Lung (tissue), 12 donors: ENCODE results near the gene ENTPD6. TPM values are rescaled to one million over a fixed set of nuclear protein-coding genes. Genes with fewer than 3 reads are reported as not detected.
A peak's percentile ranks its signal among the peaks of the same experiment; 100 is the strongest.

ENCODE experiments used
- ATAC-seq: fragments of 200-7000 bp; cut with Tn5 transposase; one replicate; pipeline ENCODE4 v1.9.1; 2020; ENCODE audit warnings: moderate number of reproducible peaks; ENCODE audit not compliant: insufficient read depth, low FRiP score
- DNase-seq, 3 donors: peaks; one replicate each; pipeline ENCODE4 v3.0.0-alpha.2; 2013 to 2017
- H3K27ac ChIP-seq, 2 donors: one replicate each; pipeline ENCODE4 v1.5.1; 2013; ENCODE audit warnings: mild to moderate bottlenecking in 2 of 2, moderate library complexity in 2 of 2, control low read depth in 1 of 2, inconsistent platforms in 1 of 2, low read depth in 1 of 2, low read length in 1 of 2
- H3K27me3 ChIP-seq, 3 donors: one replicate each; pipeline ENCODE4 v1.5.1; 2013; ENCODE audit warnings: low read length in 2 of 3; ENCODE audit not compliant: control insufficient read depth in 3 of 3, insufficient read depth in 3 of 3
- H3K36me3 ChIP-seq, 4 donors: one replicate each; pipeline ENCODE4 v1.5.1; 2013; ENCODE audit warnings: low read length in 4 of 4, mild to moderate bottlenecking in 1 of 4, moderate library complexity in 1 of 4; ENCODE audit not compliant: control insufficient read depth in 4 of 4, insufficient read depth in 4 of 4
- H3K4me1 ChIP-seq, 5 donors: one replicate each; pipeline ENCODE4 v1.5.1; 2013; ENCODE audit warnings: low read length in 5 of 5, mild to moderate bottlenecking in 2 of 5, moderate library complexity in 1 of 5; ENCODE audit not compliant: control insufficient read depth in 5 of 5, insufficient read depth in 5 of 5
- H3K4me3 ChIP-seq: one replicate; pipeline ENCODE4 v1.5.1; 2013; ENCODE audit warnings: mild to moderate bottlenecking, control low read depth, moderate library complexity
- H3K9ac ChIP-seq, 2 donors: one replicate each; pipeline ENCODE4 v1.5.1; 2013; ENCODE audit warnings: low read length in 2 of 2, control low read depth in 1 of 2; ENCODE audit not compliant: insufficient read depth in 1 of 2
- H3K9me3 ChIP-seq, 4 donors: one replicate each; pipeline ENCODE4 v1.5.1; 2013; ENCODE audit warnings: low read length in 3 of 4, mild to moderate bottlenecking in 1 of 4, moderate library complexity in 1 of 4; ENCODE audit not compliant: control insufficient read depth in 4 of 4, insufficient read depth in 3 of 4
- CTCF ChIP-seq: IDR thresholded peaks from 2 replicates; pipeline ENCODE4 v1.5.1; 2012; ENCODE audit warnings: mild to moderate bottlenecking; ENCODE audit errors: control extremely low read depth, extremely low read depth
- WGBS, 2 donors: extraction: QIAGEN DNeasy Blood & Tissue Kit; methylation state at CpG; one replicate each; pipeline ENCODE4 v1.1.7; 2013; 5-methylcytosine and 5-hydroxymethylcytosine counted together
- polyA plus RNA-seq, 2 donors: library from polyadenylated mRNA; stranded (reverse); fragments of 200-250 nt; gene quantifications; one replicate each; pipeline ENCODE4 v1.2.1, GENCODE V29; 2013
- total RNA-seq, 2 donors: library from RNA; depleted of rRNA in 1 of 2; stranded (reverse); fragments of >200 nt in 1 of 2; gene quantifications; one replicate each; pipeline ENCODE4 v1.2.1, GENCODE V29; 2014 to 2021
- donor health status: control.
- donor health status: control.
- donor health status: Bipolar disorder and iron deficiency.
- donor health status: healthy.
- donor health status: DM: yes; HTN: yes; CAD: no.

The ENTPD6 gene
- total and polyA plus RNA-seq, 4 donors = 33.8 to 78.8 (median 52.2) TPM

GRCh38 chr20:25218109-25218486 lies 22.6 kb downstream of the ENTPD6 start:
- WGBS, 2 donors = 92 to 95% methylated on average over 8 of the region's 8 CpGs
- no peak for TF ChIP-seq CTCF
- no peak for ATAC-seq
- no peak overlapping the region for H3K4me3 ChIP-seq
- H3K4me1 ChIP-seq = peaks cover 0 to 5% (median 0%) of the 10 kb centered on the region in 5 donors
- DNase-seq = no peak
- no peak overlapping the region for H3K9ac ChIP-seq
- H3K9me3 ChIP-seq = no peaks in the 10 kb centered on the region
- H3K27ac ChIP-seq = no peak overlapping the region
- peaks cover 18 to 63% (median 24%) of the 10 kb centered on the region in 4 donors for H3K36me3 ChIP-seq
- no peaks in the 10 kb centered on the region for H3K27me3 ChIP-seq

- WGBS, 2 donors = 89 to 90% methylated on average over 12 of the region's 12 CpGs
- DNase-seq (no peak), ATAC-seq (no peak)
- Histone ChIP-seq H3K27me3 (no peaks in the 10 kb centered on the region), H3K27ac (no peak overlapping the region), H3K36me3 (peaks cover 18 to 62% (median 21%) of the 10 kb centered on the region in 4 donors), H3K9me3 (no peaks in the 10 kb centered on the region), H3K9ac (no peak overlapping the region), H3K4me1 (peaks cover 0 to 5% (median 0%) of the 10 kb centered on the region in 5 donors), H3K4me3 (no peak overlapping the region)
- no peak for TF ChIP-seq CTCF
These were observed 23.0 kb downstream of the ENTPD6 start for GRCh38 chr20:25218492-25218891.

GRCh38 chr20:25219365-25219764 lies 23.9 kb downstream of the ENTPD6 start:
- DNase-seq = no peak
- no peaks in the 10 kb centered on the region for H3K9me3 ChIP-seq
- TF ChIP-seq CTCF = no peak
- no peaks in the 10 kb centered on the region for H3K27me3 ChIP-seq
- H3K9ac ChIP-seq = no peak overlapping the region
- H3K4me1 ChIP-seq = peaks cover 0 to 5% (median 0%) of the 10 kb centered on the region in 5 donors
- no peak overlapping the region for H3K27ac ChIP-seq
- no peak overlapping the region for H3K4me3 ChIP-seq
- peaks cover 15 to 60% (median 19%) of the 10 kb centered on the region in 4 donors for H3K36me3 ChIP-seq
- no peak for ATAC-seq
- WGBS, 2 donors = 97 to 99% methylated on average over 7 of the region's 7 CpGs

- Histone ChIP-seq H3K27ac (peak overlapping the region in 1 of 2 donors; percentile 69), H3K4me3 (no peak overlapping the region), H3K4me1 (peaks cover 0 to 5% (median 0%) of the 10 kb centered on the region in 5 donors), H3K27me3 (no peaks in the 10 kb centered on the region), H3K36me3 (peaks cover 13 to 60% (median 17%) of the 10 kb centered on the region in 4 donors), H3K9me3 (no peaks in the 10 kb centered on the region), H3K9ac (no peak overlapping the region)
- ATAC-seq (no peak), DNase-seq (peak in 2 of 3 donors; percentile 45 to 55)
- WGBS, 2 donors = 83 to 89% methylated on average over 16 of the region's 16 CpGs
- no peak for TF ChIP-seq CTCF
These were observed 24.7 kb downstream of the ENTPD6 start for GRCh38 chr20:25220021-25220730.
